Aorta (tissue), 5 donors: ENCODE data around the gene NAPEPLD. TPM values are rescaled to one million over a fixed set of nuclear protein-coding genes. Genes with fewer than 3 reads are reported as not detected.
"Not testable (repeated sequence)": the region's sequence is repeated elsewhere in the genome, so short reads cannot be mapped to it uniquely, and the experiment has no call there.

Experiments used
- ATAC-seq: fragments of 200-7000 bp; cut with Tn5 transposase; one replicate; pipeline ENCODE4 v1.9.1; 2022; ENCODE audit warnings: moderate library complexity; ENCODE audit not compliant: low FRiP score
- DNase-seq, 2 donors: peaks; one replicate each; pipeline ENCODE4 v3.0.0-alpha.2; 2020
- H3K27ac ChIP-seq, 2 donors: one replicate each; pipeline ENCODE4 v1.5.1; 2013; ENCODE audit warnings: low read length in 2 of 2, mild to moderate bottlenecking in 2 of 2, moderate library complexity in 2 of 2, control low read depth in 1 of 2, inconsistent platforms in 1 of 2, low read depth in 1 of 2
- H3K27me3 ChIP-seq, 2 donors: one replicate each; pipeline ENCODE4 v1.6.1; 2013; ENCODE audit warnings: control low read depth in 1 of 2, low read length in 1 of 2, mild to moderate bottlenecking in 1 of 2, moderate library complexity in 1 of 2; ENCODE audit not compliant: insufficient read depth in 2 of 2, control insufficient read depth in 1 of 2
- H3K36me3 ChIP-seq, 2 donors: one replicate each; pipeline ENCODE4 v1.6.1; 2013; ENCODE audit warnings: control low read depth in 1 of 2, low read length in 1 of 2, mild to moderate bottlenecking in 1 of 2; ENCODE audit not compliant: insufficient read depth in 2 of 2, control insufficient read depth in 1 of 2
- H3K4me1 ChIP-seq, 2 donors: one replicate each; pipeline ENCODE4 v1.6.1; 2013; ENCODE audit warnings: low read length in 2 of 2, control low read depth in 1 of 2, mild to moderate bottlenecking in 1 of 2, moderate library complexity in 1 of 2; ENCODE audit not compliant: insufficient read depth in 2 of 2, control insufficient read depth in 1 of 2
- H3K4me3 ChIP-seq, 2 donors: one replicate each; pipeline ENCODE4 v1.5.1; 2013; ENCODE audit warnings: low read length in 2 of 2, control low read depth in 1 of 2, mild to moderate bottlenecking in 1 of 2
- H3K9me3 ChIP-seq: one replicate; pipeline ENCODE4 v1.6.1; 2013; ENCODE audit warnings: mild to moderate bottlenecking, low read length; ENCODE audit not compliant: control insufficient read depth
- WGBS, 2 donors: extraction: QIAGEN DNeasy Blood & Tissue Kit; methylation state at CpG; one replicate each; pipeline ENCODE4 v1.1.7; 2013; 5-methylcytosine and 5-hydroxymethylcytosine counted together
- intact Hi-C, 2 donors: fragments of 100-400 bp; cut with DNase I; formaldehyde crosslinking; loops; one replicate each; pipeline versions ENCODE4 v1.14.2 to v1.15.0; 2022
- polyA plus RNA-seq, 2 donors: library from polyadenylated mRNA; stranded (reverse); fragments of 200-250 nt; gene quantifications; one replicate each; pipeline ENCODE4 v1.2.3, GENCODE V29; 2013
- total RNA-seq, 2 donors: library from RNA; stranded (reverse); fragmentation: NEBNext Ultra II Directional; extraction: Animal tissue kit (Norgen Biotek cat#: 25700); gene quantifications; one replicate each; pipeline ENCODE4 v1.2.1, GENCODE V29; 2021
- donor health status: healthy with polysubstance abuse.
- donor health status: Bipolar disorder and iron deficiency.
- donor health status: DM: no; HTN: no; CAD: no.
- donor health status: DM: no; HTN: no; CAD: no.
- donor health status: DM: yes; HTN: yes; CAD: no.

The NAPEPLD gene
- total and polyA plus RNA-seq, 4 donors, result 8.2 to 20.5 (median 9.1) TPM

DNA sequence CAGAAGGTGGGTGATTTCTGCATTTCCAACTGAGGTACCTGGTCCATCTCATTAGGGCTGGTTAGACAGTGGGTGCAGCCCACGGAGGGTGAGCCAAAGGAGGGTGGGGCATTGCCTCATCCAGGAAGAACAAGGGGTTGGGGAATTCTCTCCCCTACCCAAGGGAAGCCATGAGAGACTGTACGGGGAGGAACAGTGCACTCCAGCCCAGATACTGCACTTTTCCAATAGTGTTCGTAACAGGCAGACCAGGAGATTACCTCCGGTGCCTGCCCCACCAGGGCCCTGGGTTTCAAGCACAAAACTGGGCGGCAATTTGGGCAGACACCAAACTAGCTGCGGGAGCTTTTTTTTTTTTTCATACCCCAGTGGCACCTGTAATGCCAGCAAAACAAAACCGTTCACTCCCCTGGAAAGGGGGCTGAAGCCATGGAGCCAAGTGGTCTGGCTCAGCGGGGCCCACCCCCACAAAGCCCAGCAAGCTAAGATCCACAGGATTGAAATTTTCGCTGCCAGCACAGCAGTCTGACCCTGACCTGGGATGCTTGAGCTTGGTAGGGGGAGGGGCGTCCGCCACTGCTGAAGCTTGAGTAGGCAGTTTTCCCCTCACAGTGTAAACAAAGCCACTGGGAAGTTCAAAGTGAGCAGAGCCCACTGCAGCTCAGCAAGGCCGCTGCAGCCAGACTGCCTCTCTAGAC lies 42.7 kb downstream of the NAPEPLD start:
- Histone ChIP-seq H3K4me3 (no peak overlapping the region), H3K4me1 (peaks cover 0 to 2% of the 10 kb centered on the region in 2 donors), H3K9me3 (no peaks in the 10 kb centered on the region), H3K27me3 (no peaks in the 10 kb centered on the region), H3K36me3 (peaks cover 3% of the 10 kb centered on the region in 2 donors), H3K27ac (no peak overlapping the region)
- intact Hi-C loops, result no loop called here
- ATAC-seq (no peak), DNase-seq (no peak)
- 66 to 71% methylated on average over 12 of the region's 12 CpGs for WGBS, 2 donors

DNA sequence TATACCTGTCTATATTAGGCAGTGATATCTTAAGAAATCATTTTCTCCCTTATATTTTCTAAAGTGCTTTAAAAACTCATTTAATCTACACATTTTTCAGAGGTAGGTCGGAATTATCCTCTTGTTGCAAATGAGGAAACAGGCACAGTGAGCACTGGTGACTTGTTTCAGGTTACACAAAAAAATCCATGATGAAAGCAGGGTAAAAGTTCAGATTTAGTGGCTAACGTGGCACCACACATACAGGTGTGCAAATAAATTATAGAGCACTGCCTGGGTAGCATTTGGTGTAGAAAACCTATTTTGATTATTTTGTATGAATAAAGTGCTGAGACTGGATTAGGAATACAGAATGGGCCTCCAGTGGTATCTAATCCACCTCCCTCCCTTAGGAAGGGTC lies 47.4 kb downstream of the NAPEPLD start:
- no peak for DNase-seq
- no peak overlapping the region for H3K4me3 ChIP-seq
- no peaks in the 10 kb centered on the region for H3K27me3 ChIP-seq
- peaks cover 5% of the 10 kb centered on the region in 2 donors for H3K36me3 ChIP-seq
- H3K4me1 ChIP-seq, result peaks cover 0 to 2% of the 10 kb centered on the region in 2 donors
- ATAC-seq, result no peak
- no peak overlapping the region for H3K27ac ChIP-seq
- WGBS, 2 donors, result 41 to 45% methylated on average over 2 of the region's 2 CpGs
- intact Hi-C loops, result no loop called here
- no peaks in the 10 kb centered on the region for H3K9me3 ChIP-seq

DNA sequence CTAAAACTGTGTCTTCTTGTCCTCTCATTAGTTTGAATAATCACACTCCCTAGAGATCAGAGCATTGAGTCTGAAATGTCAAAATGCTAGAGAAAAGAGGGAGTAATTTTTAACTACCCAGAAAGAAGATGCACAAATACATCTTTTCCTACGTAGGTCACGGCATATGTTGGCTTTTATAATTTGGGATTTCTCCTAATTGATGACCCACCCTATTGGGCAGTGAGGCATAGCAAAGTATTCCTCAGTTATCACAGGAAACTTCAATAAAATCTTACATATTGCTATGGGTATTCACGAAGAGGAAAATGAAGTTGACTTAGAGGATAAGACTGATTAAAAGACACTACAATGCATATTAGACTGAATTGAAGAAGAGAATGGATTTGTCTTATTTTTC lies 48.6 kb downstream of the NAPEPLD start:
- H3K27ac ChIP-seq, result no peak overlapping the region
- no peaks in the 10 kb centered on the region for H3K27me3 ChIP-seq
- ATAC-seq, result no peak
- no peak overlapping the region for H3K4me3 ChIP-seq
- no peak for DNase-seq
- H3K9me3 ChIP-seq, result no peaks in the 10 kb centered on the region
- intact Hi-C loops, result no loop called here
- peaks cover 5% of the 10 kb centered on the region in 2 donors for H3K36me3 ChIP-seq
- 55 to 61% methylated on average over 3 of the region's 3 CpGs for WGBS, 2 donors
- peaks cover 0 to 2% of the 10 kb centered on the region in 2 donors for H3K4me1 ChIP-seq

DNA sequence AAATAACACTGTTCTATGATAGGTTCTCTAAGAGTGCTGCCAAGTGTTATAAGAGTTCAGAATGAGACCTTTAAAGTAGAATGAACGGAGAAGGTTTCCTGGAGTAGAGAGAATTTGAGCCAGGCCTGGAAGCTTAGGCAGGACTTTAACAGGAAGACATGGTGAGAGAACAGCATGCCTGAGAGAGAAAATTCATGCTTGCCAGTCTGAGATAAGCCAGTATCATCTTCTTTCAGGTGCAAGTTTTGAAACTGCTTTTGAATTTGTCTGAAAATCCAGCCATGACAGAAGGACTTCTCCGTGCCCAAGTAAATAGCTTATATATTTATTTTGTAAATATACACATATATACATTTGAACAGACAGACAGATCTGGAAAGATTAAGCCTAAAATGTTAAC lies 51.9 kb downstream of the NAPEPLD start:
- Histone ChIP-seq H3K4me3 (no peak overlapping the region), H3K27ac (no peak overlapping the region), H3K36me3 (peaks cover 2 to 4% of the 10 kb centered on the region in 2 donors), H3K27me3 (no peaks in the 10 kb centered on the region), H3K4me1 (no peaks in the 10 kb centered on the region), H3K9me3 (no peaks in the 10 kb centered on the region)
- ATAC-seq, result no peak
- intact Hi-C loops, result no loop called here
- DNase-seq, result no peak
- WGBS, 2 donors, result 89 to 90% methylated on average over 2 of the region's 2 CpGs

DNA sequence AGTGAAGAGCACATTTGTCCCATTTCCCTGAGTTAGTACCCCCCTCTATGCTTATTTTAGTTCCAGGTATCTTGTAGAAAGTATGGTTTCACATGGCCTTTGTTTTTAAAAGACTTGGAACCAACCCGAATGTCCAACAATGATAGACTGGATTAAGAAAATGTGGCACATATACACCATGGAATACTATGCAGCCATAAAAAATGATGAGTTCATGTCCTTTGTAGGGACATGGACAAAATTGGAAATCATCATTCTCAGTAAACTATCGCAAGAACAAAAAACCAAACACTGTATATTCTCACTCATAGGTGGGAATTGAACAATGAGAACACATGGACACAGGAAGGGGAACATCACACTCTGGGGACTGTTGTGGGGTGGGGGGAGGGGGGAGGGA lies 53.3 kb downstream of the NAPEPLD start:
- DNase-seq, intact Hi-C loops, H3K9me3 ChIP-seq, H3K36me3 ChIP-seq, H3K4me1 ChIP-seq, H3K4me3 ChIP-seq, H3K27me3 ChIP-seq, H3K27ac ChIP-seq, ATAC-seq: not testable (repeated sequence)
- 98 to 99% methylated on average over 2 of the region's 2 CpGs for WGBS, 2 donors

DNA sequence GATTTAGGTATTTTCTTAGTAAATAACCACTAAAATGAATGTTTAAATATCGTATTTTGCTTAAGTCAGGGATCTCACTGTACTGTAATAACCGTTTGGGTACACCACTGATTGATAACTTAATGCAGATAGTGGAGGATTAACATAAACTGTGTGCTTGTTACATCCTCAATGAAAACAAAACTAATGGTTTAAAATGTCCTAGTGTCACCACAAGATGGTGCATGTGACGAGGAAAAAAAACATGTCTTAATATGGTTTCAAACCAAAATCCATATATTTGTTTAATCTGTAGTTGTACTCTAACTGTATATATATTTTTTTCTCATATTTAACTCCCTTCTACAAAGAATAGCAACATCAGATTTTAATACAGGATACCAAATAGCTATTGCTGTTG lies 54.8 kb downstream of the NAPEPLD start:
- H3K4me3 ChIP-seq, result no peak overlapping the region
- no peak for DNase-seq
- 27 to 33% methylated on average over 3 of the region's 3 CpGs for WGBS, 2 donors
- no peak overlapping the region for H3K27ac ChIP-seq
- H3K9me3 ChIP-seq, result no peaks in the 10 kb centered on the region
- ATAC-seq, result no peak
- H3K36me3 ChIP-seq, result peaks cover 0 to 3% of the 10 kb centered on the region in 2 donors
- H3K4me1 ChIP-seq, result no peaks in the 10 kb centered on the region
- intact Hi-C loops, result no loop called here
- H3K27me3 ChIP-seq, result no peaks in the 10 kb centered on the region

DNA sequence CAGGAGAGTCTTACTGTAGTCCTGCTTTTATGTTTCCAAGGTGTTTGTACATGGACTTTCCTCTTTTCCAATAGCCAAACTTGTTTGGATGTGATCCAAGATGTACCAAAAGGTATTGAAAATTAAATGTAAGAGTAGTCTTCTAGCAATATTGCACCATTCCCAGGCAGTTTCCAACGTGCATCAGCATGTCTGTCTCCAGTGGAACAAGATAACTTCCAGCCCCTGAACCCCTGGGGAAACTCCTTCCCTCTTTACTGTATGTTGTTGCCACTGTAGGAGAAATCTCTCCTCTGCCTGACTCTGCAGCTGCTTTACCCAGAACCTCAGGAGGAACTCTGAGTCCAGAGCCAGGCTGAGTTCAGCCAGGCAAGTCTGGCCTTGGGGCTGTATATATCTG lies 55.5 kb downstream of the NAPEPLD start:
- Histone ChIP-seq H3K27ac (no peak overlapping the region), H3K4me3 (no peak overlapping the region), H3K36me3 (peaks cover 0 to 3% of the 10 kb centered on the region in 2 donors), H3K27me3 (no peaks in the 10 kb centered on the region), H3K4me1 (no peaks in the 10 kb centered on the region), H3K9me3 (no peaks in the 10 kb centered on the region)
- intact Hi-C loops, result no loop called here
- DNase-seq (no peak), ATAC-seq (no peak)
- 16 to 19% methylated on average over 1 of the region's 1 CpG for WGBS, 2 donors

DNA sequence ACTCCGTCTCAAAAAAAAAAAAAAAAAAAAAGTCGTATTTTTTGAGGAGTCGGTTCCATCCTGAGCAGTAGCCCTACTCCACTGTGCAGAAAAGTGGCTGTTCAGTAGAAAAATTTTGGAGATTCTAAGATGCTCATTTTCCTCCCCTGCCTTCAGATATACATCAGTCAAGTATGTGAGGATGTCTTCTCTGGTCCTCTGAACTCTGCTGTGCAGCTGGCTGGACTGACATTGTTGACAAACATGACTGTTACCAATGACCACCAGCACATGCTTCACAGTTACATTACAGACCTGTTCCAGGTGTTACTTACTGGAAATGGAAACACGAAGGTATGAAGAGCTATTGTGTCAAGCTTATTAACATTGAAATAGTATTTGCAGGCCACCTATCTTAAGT lies 56.6 kb downstream of the NAPEPLD start:
- H3K27me3 ChIP-seq, H3K4me1 ChIP-seq, H3K9me3 ChIP-seq, H3K36me3 ChIP-seq, H3K4me3 ChIP-seq, intact Hi-C loops, DNase-seq, ATAC-seq, H3K27ac ChIP-seq: not testable (repeated sequence)
- WGBS, 2 donors, result 68 to 84% methylated on average over 3 to 4 of the region's 4 CpGs

DNA sequence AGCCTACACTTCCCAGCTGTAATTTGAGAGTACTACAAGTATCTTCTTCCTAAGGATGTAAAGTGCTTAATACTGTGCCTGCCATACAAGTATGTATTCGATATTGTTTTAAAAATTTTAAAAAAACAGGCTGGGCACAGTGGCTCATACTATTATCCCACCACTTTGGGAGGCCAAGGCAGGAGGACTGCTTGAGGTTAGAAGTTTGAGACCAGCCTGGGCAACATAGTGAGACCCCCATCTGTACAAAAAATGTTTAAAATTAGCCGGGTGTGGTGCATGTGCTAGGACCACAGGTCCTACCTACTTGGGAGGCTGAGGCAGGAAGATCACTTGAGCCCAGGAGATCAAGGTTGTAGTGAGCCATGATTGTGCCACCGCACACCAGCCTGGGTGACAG lies 65.7 kb downstream of the NAPEPLD start:
- intact Hi-C loops, result no loop called here
- H3K4me1 ChIP-seq, result no peaks in the 10 kb centered on the region
- H3K4me3 ChIP-seq, result no peak overlapping the region
- H3K36me3 ChIP-seq, result no peaks in the 10 kb centered on the region
- DNase-seq (no peak), ATAC-seq (no peak)
- 94 to 96% methylated on average over 3 of the region's 3 CpGs for WGBS, 2 donors
- no peak overlapping the region for H3K27ac ChIP-seq
- no peaks in the 10 kb centered on the region for H3K27me3 ChIP-seq
- H3K9me3 ChIP-seq, result no peaks in the 10 kb centered on the region
